ENCODE data around the gene PCNA.
"Not testable (repeated sequence)": the region's sequence is repeated elsewhere in the genome, so short reads cannot be mapped to it uniquely, and the experiment has no call there.

PCNA gene

DNA sequence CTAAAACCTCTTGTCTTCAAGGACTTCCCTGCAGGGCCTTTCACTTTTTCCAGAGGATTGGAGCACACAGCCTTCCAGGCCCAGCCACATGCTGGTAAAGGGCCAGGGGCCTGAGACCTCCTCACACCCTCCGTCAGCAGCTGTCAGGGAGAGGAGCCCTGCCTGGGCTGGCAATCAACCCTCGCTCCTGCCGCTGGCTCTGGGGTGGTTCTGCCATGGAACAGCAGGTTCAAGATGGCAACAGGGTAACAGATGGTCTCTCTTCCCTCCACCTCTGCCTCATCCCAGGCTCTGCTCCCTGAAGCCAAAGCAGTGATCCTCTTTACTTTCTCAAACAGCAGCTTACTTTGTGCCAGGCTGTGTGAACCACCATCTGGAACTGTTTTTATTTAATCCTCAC lies 23.8 kb downstream of the PCNA start:
- no peak for FAIRE-seq

DNA sequence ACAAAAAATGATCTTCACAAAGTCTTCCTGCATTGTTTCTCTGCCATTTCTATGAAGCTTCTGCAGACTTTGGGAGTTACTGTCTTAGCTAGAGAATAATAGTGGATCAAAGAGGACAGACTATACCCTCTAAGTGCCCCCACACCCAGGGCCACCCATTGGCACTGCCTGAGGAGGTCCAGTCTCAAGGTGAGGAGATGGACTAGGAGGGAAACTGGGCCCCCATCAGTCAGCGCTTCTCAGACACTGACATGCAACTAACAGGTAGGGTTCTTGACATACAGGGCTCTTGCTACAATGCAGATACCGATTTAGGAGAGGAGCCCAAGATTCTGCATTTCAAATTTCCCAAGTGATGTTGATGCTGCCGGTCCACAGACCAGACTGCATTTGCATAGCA lies 24.3 kb downstream of the PCNA start:
- FAIRE-seq: no peak

DNA sequence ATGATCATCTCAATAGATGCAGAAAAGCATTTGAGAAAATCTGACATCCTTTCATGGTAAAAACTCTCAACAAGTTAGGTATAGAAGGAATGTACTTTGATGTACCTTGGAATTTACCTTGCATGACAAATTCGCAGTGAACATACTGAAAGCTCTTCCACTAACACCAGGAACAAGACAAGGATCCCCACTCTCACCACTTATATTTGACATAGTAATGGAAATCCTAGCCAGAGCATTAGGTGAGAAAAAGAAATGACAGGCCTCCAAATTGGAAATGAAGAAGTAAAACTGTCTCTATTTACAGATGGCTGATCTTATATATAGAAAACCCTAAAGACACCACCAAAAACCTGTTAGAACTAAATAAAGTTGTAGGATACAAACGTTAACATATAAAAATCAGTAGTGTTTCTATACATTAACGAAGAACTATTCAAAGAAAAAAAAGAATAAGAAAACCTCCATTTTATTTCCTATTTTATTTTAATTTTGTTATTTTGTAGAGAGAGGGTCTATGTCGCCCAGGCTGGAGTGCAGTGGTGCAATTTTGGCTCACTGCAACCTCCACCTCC lies 26.9 kb downstream of the PCNA start:
- FAIRE-seq: no peak

DNA sequence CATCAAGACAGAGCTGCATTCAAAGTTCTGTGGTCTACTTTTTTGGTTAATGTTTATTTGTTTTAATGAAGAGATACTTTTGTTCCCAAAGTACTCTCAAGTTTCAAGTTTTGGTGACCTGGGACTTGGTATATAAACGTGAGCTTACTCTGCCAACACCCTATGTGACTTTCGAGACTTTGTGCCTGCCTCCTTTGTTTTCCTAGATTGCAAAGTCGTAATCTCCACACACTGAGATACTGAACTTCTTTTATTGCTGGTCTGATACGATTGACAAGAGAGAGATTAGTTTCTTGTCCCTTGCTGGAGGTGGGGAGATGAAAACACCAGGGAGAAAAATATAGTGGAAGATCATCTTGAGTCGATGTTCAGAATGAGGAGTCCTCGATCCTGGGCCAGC lies 27.9 kb downstream of the PCNA start:
- no peak for FAIRE-seq

DNA sequence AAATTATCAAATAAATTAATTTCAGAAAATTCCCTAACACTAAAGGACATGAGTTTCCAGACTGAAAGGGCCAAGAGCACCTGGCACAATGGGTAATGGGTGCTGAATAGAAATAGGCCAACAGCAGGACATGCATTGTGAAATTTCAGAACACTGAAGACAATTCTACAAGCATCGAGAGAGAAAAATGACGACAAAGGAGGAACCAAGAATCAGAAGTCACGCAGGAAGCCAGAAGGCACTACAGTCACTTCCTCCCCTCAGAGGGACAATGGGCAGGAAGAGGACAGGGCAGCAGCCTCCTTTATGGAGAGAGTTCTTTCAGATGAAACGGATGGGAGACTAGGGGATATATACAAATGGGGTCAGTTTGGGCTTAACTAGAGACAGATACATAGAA lies 29.6 kb downstream of the PCNA start:
- no peak for FAIRE-seq

DNA sequence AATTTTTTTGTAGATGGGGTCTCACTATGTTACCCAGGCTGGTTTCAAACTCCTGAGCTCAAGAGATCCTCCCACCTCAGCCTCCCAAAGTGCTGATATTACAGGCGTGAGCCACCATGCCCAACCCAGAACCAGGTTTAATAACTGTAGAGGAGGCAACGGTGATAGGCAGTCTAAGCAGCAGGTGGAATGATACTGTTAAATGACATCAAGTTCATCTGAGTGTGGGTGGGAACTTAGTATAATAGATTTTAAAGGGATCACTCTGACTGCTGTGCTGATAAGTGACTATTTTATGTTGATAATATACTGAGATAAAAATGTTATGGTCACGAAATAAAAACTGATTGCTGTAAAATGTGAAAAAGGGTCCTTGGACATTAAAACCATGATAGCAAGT lies 31.1 kb downstream of the PCNA start:
- no peak for FAIRE-seq

DNA sequence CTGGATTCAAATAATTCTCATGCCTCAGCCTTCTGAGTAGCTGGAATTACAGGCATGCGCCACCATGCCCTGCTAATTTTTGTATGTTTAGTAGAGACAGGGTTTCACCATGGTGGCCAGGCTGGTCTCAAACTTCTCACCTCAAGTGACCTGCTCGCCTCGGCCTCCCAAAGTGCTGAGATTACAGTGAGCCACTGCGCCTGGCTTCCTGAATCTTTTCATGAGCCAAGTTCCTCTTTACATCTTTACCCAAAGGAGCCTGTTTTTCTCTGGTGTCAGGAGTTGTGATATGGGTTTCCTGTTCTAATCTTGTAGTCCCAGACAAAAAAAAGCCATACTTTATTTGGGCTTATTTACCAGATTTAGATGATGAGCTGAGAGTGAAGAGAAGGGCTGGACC lies 34.4 kb downstream of the PCNA start:
- no peak for FAIRE-seq

DNA sequence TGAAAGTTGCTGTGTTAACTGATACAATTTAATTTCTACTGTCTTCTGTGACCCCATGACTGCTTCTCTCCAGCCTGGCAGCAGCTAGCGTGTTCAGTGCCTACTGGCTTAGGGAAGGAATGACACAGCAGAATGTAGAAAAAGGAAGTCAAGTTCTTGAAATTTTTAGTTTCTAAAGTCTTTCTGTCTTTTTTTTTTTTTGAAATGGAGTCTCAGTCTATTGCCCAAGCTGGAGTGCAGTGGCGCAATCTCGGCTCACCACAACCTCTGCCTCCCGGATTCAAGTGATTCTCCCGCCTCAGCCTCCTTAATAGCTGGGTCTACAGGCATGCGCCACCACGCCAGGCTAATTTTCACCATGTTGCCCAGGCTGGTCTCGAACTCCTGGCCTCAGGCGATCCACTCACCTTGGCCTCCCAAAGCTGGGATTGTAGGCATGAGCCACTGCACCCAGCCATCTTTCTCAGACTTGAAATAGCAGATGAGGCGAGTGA lies 39.3 kb downstream of the PCNA start:
- FAIRE-seq: no peak

DNA sequence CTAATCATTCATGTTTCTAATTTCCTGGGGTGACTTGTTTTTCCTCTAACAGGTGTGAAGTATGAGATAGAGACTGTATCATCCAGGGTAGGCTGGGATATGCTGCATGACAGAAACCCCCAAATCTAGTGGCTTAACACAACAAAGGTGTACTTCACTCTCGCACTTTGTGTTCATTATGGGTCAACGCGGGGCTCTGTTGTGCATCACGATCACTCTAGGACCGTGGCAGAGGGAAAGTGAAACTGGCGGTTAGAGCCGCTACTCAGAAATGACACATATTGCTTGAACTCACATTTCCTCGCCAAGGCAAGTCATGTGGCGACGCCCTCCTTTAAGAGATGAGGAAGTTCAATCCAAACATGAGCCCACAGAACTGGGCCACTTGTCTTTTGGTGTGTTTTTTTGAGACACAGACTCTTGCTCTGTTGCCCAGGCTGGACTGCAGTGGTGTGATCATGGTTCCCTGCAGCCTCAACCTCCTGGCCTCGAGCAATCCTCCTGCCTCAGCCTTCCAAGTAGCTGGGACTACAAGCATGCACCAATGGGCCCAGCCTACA lies 41.3 kb downstream of the PCNA start:
- no peak for FAIRE-seq

DNA sequence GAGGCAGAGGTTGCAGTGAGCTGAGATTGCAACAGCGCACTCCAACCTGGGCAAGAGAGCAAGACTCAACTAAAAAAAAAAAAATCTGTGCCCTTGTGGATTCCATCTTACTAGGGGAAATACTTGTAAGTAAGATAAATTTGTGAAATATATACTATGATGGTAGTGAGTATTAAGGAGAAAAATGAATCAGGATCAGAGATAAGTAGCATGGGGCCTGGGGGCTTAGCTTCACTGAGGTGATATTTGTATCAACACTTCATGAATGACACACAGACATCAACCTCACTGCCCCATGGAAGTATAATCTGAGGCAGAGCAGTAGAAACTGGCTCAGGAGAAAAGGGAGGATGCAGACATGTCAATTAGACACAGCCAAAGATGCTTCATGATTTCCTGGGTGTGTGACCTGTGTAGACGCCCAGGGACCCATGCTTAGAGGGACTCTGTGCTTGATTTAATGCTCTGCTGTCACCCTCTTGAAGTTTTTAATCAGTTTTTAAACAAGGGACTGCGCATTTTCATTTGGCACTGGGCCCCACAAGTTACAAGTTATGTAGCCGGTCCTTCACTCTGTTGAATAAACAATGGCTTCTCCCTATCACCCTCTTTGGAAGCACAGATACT lies 41.9 kb downstream of the PCNA start:
- FAIRE-seq: no peak

DNA sequence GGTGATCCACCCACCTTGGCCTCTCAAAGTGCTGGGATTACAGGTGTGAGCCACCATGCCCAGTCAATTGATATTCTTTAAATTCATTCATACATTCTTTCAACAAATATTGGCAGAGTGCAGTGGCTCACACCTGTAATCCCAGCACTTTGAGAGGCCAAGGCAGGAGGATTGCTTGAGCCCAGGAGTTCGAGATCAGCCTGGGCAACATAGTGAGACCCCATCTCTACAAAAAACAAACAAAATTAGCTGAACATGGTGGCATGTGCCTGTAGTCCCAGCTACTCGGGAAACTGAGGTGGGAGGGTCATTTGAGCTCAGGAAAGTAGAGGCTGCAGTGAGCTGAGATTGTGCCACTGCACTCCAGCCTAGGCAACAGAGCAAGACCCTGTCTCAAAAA lies 42.8 kb downstream of the PCNA start:
- not testable (repeated sequence) for FAIRE-seq

DNA sequence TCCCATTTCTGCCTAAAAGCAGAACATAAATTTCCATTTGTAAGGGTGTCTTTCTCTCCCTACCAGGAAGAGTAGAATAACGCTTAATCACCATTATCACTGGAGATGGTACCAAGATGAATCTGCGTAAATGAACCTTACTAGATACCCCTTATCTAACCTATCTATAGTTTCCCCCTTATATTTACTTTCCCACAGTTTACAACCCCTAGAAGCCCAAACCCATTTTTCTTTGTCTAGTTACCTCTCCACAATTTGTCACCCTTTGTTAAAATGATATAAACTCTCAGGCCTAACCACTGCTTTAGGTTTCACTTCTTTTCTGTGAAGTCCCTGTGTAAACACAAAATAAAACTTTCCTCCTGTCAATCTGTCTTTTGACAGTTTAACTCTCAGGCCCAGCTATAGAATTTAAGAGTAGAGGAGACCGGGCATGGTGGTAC lies 45.5 kb downstream of the PCNA start:
- no peak for FAIRE-seq

DNA sequence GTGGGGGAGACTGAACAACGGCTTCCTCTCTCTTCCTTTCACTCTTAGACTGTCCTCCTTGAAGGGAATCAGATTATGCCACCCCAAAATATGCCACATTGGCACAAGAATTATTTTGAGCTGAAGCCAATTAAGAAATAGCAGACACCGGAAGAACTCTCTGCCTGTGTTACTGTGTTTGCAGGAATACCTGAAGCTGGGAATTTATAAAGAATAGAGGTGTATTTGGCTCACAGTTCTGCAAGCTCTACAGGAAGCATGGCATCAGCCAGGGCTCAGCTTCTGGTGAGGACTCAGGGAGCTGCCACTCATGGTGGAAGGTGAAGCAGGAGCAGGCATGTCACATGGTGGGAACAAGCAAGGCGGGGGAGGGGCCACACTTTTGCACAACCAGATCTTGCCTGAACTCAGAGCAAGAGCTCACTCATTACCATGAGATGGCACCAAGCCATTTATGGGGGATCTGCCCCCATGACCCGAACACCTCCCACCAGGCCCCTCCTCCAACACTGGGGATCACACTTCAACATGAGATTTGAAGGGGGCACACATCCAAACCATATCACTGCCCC lies 46.0 kb downstream of the PCNA start:
- FAIRE-seq: no peak

DNA sequence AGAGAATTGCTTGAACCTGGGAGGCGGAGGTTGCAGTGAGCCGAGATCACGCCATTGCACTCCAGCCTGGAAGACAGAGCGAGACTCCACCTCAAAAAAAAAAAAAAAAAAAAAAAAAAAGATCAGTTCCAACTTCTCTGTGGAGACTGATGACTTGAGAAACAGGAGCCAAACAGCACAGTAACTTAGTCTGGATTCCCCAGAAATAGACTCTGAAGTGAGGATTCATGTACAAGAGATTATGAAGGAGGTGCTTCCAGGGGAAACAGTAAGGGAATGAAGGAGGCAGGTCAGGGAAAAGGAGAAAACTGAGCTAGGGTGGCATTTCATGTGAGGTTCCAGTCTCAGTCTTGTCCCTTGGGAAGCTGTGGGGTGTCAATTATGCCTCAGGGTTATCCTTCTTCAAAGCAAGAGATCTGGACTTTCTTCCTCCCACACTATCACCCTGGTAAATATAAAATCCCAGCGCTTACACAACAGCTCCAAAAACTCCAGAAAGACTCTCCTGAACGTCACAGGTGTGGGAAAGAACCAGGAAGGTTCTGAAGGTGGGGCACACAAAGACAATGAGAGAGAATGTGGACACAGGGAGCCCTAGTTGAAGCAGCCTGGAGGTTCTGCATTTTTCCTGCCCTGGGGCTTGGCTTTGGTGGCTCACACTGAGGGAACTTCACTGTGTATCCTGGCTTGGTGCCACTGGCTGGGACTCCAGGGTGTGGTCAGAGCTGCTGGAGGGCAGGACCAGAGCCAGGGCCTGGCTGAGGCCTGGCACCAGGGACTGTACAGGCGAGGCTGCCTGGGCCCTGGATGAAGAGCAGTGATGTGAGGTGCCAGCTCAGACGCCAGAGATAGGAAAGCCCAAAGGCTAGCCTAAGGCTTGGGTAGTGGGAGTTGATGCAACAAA lies 46.8 kb downstream of the PCNA start:
- no peak for FAIRE-seq

DNA sequence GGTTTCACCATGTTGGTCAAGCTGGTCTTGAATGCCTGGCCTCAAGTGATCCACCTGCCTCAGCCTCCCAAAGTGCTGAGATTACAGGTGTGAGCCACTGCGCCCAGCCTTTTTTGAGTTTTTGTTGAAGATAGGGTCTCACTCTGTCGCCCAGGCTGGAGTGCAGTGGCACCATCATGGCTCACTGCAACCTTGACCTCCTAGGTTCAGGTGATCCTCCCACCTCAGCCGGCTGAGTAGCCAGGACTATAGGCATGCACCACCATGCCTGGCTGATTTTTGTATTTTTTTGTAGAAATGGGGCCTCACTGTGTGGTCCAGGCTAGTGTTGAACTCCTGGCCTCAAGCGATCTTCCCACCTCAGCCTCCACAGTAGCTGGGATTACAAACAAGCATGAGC lies 47.8 kb downstream of the PCNA start:
- not testable (repeated sequence) for FAIRE-seq

DNA sequence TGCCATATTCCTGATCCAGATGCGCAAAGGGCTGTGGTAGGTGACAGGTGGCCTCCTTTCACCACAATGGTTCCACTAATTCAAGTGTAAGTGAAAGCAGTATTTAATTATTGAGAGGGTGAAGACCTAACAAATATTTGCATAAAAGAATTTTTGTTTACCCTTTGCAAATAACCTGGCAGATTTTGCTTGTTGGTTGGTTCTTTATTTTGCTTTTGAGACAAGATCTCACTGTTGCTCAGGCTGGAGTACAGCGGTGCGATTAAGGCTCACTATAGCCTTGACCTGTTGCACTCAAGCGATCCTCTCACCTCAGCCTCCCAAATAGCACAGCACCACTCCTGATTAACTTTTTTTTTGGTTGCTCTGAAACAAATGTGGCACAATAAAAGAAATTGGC lies 49.2 kb downstream of the PCNA start:
- no peak for FAIRE-seq

DNA sequence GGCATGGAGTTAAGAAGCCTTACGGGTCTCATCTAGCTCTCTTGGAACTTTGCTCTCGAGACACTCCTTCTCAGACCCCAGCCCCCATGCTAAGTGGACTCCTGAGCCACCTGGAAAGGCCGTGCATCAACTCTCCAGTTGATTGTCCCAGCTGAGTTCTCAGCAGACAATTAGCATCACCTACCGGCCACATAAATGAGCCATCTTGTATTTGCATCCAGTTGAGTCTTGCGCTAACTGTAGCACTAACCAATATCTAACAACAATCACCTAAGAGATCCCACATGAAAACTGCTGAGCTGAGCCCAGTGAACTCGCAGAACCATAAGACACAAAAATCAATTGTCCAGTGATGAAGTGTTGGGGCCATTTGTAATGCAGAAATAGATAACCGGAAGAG lies 49.7 kb downstream of the PCNA start:
- no peak for FAIRE-seq

DNA sequence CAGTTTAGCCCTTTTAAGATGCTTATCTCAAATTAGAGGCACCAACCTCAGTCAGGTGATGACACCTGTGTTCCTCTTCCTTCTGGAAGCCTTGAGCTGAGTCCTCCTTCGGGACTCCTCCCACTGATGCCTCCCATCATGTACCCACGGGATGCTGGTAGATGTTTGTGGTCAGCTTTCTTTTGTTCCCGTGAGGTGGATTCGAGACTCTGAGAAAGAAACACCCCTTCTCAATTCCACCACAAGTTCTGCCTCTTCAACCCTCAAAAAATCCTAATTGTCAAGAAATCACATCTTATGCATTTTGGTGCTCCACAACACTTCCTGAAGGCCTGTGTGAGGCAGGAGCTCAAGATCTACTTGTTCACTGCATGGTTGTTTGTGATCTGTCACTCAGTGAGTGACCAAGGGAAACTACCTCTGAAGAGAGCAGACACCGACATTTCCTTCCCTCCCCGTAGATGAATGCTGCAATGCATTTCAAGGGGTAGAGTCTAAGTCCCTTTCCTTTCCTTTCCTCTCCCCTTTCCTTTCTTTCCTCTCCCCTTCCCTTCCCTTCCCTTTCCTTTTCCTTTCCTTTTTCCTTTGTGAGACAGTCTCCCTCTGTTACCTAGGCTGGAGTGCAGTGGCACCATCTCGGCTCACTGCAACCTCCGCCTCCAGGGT lies 50.5 kb downstream of the PCNA start:
- no peak for FAIRE-seq

DNA sequence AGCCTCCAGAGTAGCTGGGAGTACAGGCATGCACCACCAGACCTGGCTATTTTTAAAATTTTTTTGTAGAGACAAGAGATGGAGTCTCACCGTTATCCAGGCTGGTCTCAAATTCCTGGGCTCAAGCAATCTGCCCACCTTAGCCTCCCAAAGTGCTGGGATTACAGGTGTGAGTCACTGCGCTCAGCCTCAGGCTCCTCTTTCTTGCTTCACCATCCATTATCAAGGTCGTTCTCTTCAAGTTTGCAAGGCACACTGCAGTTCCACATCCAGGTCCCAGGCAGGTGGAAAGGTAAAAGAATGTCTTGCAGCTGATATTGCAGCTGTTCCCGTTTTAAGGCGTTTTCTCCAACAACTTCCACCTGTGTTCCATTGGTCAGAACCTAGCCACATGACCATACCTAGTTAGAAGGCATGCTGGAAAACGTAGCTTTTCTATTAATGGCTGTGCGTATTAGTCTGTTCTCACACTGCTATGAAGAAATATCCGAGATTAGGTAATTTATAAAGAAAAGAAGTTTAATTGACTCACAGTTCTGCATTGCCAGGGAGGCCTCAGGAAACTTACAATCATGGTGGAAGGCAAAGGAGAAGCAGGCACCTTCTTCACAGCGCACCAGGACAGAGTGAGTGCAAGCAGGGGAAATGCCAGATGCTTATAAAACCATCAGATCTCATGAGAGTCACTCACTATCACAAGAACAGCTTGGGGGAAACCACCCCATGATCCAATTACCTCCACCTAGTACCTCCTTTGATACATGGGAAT lies 51.7 kb downstream of the PCNA start:
- no peak for FAIRE-seq

DNA sequence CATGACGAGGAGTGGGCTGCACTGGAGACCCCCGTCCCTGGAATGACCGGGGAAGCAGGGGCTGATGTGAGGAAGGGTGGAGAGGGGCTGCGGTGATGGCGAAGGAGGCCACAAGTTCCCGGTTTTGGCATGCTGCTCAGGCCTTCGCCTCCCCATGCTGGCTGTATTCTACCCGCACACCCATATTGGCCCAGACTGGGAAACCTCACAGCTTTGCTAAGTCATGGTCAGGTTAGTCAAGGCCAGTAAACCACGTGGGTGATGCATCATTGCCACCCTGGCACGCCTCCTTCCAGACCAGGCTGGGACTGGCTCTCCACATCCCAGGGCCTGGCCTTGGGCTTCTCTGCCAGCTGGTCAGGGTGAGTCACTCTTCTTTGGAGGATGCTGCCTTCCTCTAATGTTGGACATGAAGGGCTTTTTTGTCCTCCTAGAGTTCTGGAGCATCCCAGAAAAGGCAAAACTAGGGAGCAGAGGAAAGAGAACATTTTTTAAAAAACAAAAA lies 53.8 kb downstream of the PCNA start:
- no peak for FAIRE-seq

DNA sequence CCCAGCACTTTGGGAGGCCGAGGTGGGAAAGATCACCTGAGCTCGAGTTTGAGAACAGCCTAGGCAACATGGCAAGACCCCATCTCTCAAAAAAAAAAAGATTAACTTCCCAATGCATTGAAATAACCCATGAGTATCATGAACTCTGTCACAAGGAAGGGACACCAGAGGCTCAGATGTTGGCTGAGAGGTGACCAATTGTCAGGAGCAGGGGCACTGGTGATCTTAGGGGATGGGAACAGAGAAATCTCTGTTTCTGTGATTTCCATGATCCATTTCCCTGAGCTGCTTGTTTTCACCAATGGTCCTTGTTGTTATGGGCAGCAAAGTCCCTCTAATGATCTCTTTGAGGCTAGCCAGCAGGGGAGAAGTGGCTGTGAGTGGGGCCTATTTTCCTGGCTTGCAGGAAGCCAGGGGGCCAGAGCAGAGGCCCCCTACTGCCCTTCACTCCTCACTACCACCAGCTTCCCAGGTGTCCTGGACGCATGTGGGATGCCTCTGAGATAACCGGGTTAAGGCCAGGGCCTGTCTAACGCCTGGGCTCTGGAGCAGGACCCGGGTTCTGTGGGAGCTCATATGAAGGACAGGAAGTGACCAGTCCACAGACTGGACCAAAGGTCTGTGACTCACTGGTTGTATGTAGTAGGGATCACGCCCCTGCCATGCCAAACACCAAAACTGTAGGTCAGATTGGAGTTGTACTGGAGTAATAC lies 54.4 kb downstream of the PCNA start:
- FAIRE-seq: no peak

Measured in G401.6 (cell line).